Measurements from ENCODE around the gene TSC22D1.
A peak's percentile ranks its signal among the peaks of the same experiment; 100 is the strongest.

Gene TSC22D1

GRCh38 chr13:44504116-44504515 is 72.0 kb downstream of the TSC22D1 start:
- H3K4me3 Mint-ChIP-seq: no peak overlapping the region
- H3K36me3 Mint-ChIP-seq (ENCODE audit: low read depth): peaks cover 8% of the 10 kb centered on the region
- H3K9me3 Mint-ChIP-seq: no peaks in the 10 kb centered on the region
- TF ChIP-seq CTCF (IDR thresholded peaks at IDR 0.05): no peak
- H3K27me3 Mint-ChIP-seq (ENCODE audit: low read depth, poor library complexity): no peaks in the 10 kb centered on the region
- H3K27ac Mint-ChIP-seq: no peak overlapping the region
- peaks cover 26% of the 10 kb centered on the region for H3K4me1 Mint-ChIP-seq
- no peak for DNase-seq

- H3K36me3 Mint-ChIP-seq (ENCODE audit: low read depth): peaks cover 26% of the 10 kb centered on the region
- H3K4me1 Mint-ChIP-seq: no peaks in the 10 kb centered on the region
- no peak for DNase-seq
- H3K9me3 Mint-ChIP-seq: peaks cover 11% of the 10 kb centered on the region
- no peaks in the 10 kb centered on the region for H3K27me3 Mint-ChIP-seq (ENCODE audit: low read depth, poor library complexity)
- H3K4me3 Mint-ChIP-seq: no peak overlapping the region
- no peak for TF ChIP-seq CTCF (IDR thresholded peaks at IDR 0.05)
- no peak overlapping the region for H3K27ac Mint-ChIP-seq
Measured at GRCh38 chr13:44498969-44499368, 77.2 kb downstream of the TSC22D1 start.

GRCh38 chr13:44498502-44498901 is 77.6 kb downstream of the TSC22D1 start:
- Mint-ChIP-seq H3K4me1 (no peaks in the 10 kb centered on the region), H3K4me3 (no peak overlapping the region), H3K9me3 (peaks cover 11% of the 10 kb centered on the region), H3K36me3 (ENCODE audit: low read depth) (peaks cover 26% of the 10 kb centered on the region), H3K27me3 (ENCODE audit: low read depth, poor library complexity) (no peaks in the 10 kb centered on the region), H3K27ac (no peak overlapping the region)
- DNase-seq: no peak
- no peak for TF ChIP-seq CTCF (IDR thresholded peaks at IDR 0.05)

- Mint-ChIP-seq H3K4me3 (no peak overlapping the region), H3K36me3 (ENCODE audit: low read depth) (peaks cover 20% of the 10 kb centered on the region), H3K4me1 (no peaks in the 10 kb centered on the region), H3K27ac (no peak overlapping the region), H3K27me3 (ENCODE audit: low read depth, poor library complexity) (no peaks in the 10 kb centered on the region), H3K9me3 (peaks cover 11% of the 10 kb centered on the region)
- TF ChIP-seq CTCF (IDR thresholded peaks at IDR 0.05): no peak
- no peak for DNase-seq
Measured at GRCh38 chr13:44497801-44498200, 78.3 kb downstream of the TSC22D1 start.

GRCh38 chr13:44493213-44493812 is 82.8 kb downstream of the TSC22D1 start:
- peak overlapping the region; percentile 4 for H3K27ac Mint-ChIP-seq
- no peak overlapping the region for H3K4me3 Mint-ChIP-seq
- H3K9me3 Mint-ChIP-seq: peaks cover 11% of the 10 kb centered on the region
- no peak for TF ChIP-seq CTCF (IDR thresholded peaks at IDR 0.05)
- H3K36me3 Mint-ChIP-seq (ENCODE audit: low read depth): peaks cover 23% of the 10 kb centered on the region
- H3K27me3 Mint-ChIP-seq (ENCODE audit: low read depth, poor library complexity): no peaks in the 10 kb centered on the region
- no peaks in the 10 kb centered on the region for H3K4me1 Mint-ChIP-seq
- DNase-seq: no peak

GRCh38 chr13:44489751-44490150 is 86.4 kb downstream of the TSC22D1 start:
- no peaks in the 10 kb centered on the region for H3K27me3 Mint-ChIP-seq (ENCODE audit: low read depth, poor library complexity)

More at GRCh38 chr13:44489751-44490150, 86.4 kb downstream of the TSC22D1 start:
- H3K4me1 Mint-ChIP-seq: no peaks in the 10 kb centered on the region
- H3K27ac Mint-ChIP-seq: no peak overlapping the region
- peaks cover 5% of the 10 kb centered on the region for H3K9me3 Mint-ChIP-seq
- no peak overlapping the region for H3K4me3 Mint-ChIP-seq
- no peak for DNase-seq
- H3K36me3 Mint-ChIP-seq (ENCODE audit: low read depth): peaks cover 10% of the 10 kb centered on the region
- TF ChIP-seq CTCF (IDR thresholded peaks at IDR 0.05): no peak

All from nephron progenitor cell (in vitro differentiated cells).